ENCODE measurements around the gene ERAP2.
"Not testable (repeated sequence)": the region's sequence is repeated elsewhere in the genome, so short reads cannot be mapped to it uniquely, and the experiment has no call there.

DNA sequence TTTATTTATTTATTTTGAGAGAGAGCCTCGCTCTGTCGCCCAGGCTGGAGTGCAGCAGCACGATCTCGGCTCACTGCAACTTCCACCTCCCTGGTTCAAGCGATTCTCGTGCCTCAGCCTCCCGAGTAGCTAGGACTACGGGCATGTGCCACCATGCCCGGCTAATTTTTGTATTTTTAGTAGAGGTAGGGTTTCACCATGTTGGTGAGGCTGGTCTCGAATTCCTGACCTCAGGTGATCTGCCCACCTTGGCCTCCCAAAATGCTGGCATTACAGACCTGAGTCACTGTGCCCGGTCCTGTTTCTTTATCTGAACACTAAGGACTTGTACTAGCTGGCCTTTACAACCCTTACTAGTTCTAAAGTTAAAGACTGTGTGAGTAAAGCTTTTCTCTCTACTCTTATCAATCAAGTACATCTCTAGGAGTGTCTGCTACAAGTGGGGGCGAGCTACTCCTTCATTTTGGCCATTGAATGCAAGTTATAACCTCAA is 723 bp downstream of the ERAP2 start:
- TF ChIP-seq, protein P1, sequence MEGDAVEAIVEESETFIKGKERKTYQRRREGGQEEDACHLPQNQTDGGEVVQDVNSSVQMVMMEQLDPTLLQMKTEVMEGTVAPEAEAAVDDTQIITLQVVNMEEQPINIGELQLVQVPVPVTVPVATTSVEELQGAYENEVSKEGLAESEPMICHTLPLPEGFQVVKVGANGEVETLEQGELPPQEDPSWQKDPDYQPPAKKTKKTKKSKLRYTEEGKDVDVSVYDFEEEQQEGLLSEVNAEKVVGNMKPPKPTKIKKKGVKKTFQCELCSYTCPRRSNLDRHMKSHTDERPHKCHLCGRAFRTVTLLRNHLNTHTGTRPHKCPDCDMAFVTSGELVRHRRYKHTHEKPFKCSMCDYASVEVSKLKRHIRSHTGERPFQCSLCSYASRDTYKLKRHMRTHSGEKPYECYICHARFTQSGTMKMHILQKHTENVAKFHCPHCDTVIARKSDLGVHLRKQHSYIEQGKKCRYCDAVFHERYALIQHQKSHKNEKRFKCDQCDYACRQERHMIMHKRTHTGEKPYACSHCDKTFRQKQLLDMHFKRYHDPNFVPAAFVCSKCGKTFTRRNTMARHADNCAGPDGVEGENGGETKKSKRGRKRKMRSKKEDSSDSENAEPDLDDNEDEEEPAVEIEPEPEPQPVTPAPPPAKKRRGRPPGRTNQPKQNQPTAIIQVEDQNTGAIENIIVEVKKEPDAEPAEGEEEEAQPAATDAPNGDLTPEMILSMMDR (optimal IDR thresholded peaks at IDR 0.05 in 1 of 3, IDR thresholded peaks at IDR 0.05 in 1 of 3, conservative IDR thresholded peaks at IDR 0.05 in 1 of 3; ENCODE audit: extremely low read depth in 1 of 3, insufficient read depth in 2 of 3, low read length in 3 of 3) = not testable (repeated sequence)
- TF ChIP-seq EZH2 (IDR thresholded peaks at IDR 0.05; ENCODE audit: low read length) = not testable (repeated sequence)
